A204.1 (cell line): Measurements from ENCODE around the gene CCDC15.

Experiments used
- FAIRE-seq: peaks from 2 replicates; lab custom pipeline; 2012; peaks lifted over from hg19 to GRCh38; lab: Jason Lieb, UNC

Gene CCDC15

GRCh38 chr11:124953753-124954589 is at the start of gene CCDC15:
Gene CCDC15, plus strand, starts transcription at chr11:124954202. Its CDS starts 531 bp downstream, at chr11:124954733.
- FAIRE-seq: peak; percentile 98

GRCh38 chr11:124915541-124916369 is 38.2 kb upstream of the CCDC15 start:
- no peak for FAIRE-seq

- FAIRE-seq: no peak
Observed at GRCh38 chr11:124916370-124916710, 37.7 kb upstream of the CCDC15 start.

DNA sequence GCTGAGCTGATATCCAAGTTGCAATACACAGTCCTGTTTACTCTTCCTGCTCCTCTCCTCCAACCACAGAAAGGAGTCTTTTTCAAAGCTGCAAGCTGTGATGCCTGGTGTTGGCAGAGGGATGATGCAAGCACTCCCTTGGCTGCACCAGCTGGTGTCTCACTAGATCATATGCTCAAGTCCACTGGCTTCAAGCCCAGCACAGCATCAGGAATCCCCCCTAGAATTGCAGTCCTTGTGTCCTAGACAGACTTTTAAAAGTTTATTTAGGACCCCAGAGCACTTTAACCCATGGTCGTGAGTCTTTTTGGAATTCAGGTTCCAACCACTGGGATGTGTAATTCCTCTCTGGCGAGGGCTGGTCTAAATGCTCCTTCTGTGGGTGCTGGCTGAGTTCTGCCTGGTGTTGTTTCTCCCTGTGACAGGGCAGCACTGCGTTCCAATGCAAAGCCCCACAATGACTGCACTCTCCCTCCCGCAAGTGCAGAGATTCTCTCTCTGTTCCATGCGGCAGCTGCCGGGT is 36.8 kb upstream of the CCDC15 start:
- FAIRE-seq: no peak

DNA sequence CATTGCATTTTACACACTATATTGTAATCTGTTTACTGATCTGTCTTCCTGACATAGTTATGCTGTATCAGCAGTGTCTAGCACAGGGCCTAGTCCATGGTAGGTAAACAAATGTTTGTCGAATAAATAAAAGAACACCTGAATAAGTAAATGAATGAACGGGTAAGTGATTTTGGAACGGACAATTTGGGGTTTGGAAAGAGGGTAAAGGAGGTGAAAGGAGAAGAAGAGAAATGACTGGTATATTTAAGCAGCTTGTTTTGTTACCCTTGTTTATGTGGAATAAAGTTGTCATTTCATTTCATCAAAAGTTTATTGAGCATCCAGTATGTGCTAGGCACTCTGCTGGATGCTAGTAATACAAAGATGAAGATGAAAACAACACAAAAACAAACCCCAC is 35.1 kb upstream of the CCDC15 start, which contains the start of gene HEPN1:
TSS of gene HEPN1 (plus strand) at position 301 of the 400 bp plus-strand sequence.
- FAIRE-seq: no peak

GRCh38 chr11:124919898-124920297 is 34.1 kb upstream of the CCDC15 start:
- FAIRE-seq: no peak

- FAIRE-seq: no peak
Observed at GRCh38 chr11:124920356-124920755, 33.6 kb upstream of the CCDC15 start.

- no peak for FAIRE-seq
Observed at GRCh38 chr11:124920870-124921609, 33.0 kb upstream of the CCDC15 start.

DNA sequence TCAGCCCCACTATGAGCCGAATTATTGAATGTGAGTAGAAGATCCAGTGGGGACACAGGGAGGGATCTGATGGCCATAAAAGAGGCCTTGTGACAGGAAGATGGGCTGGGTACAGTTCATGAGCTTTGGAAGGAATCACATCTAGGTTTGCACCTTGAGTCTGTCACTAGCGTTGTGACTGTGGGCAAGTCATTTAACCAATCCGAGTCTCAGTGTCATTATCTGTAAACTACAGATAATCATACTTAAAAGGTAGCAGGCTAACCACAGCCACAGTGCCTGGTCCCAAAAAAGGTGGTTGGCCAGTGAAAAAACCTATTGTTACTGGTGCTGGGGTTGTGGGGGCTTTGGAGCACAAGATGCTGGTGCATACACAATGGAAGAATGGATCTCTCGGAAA is 31.2 kb upstream of the CCDC15 start:
- FAIRE-seq: no peak

GRCh38 chr11:124923296-124923695 is 30.7 kb upstream of the CCDC15 start:
- no peak for FAIRE-seq

- no peak for FAIRE-seq
Observed at GRCh38 chr11:124928942-124929665, 24.9 kb upstream of the CCDC15 start.

DNA sequence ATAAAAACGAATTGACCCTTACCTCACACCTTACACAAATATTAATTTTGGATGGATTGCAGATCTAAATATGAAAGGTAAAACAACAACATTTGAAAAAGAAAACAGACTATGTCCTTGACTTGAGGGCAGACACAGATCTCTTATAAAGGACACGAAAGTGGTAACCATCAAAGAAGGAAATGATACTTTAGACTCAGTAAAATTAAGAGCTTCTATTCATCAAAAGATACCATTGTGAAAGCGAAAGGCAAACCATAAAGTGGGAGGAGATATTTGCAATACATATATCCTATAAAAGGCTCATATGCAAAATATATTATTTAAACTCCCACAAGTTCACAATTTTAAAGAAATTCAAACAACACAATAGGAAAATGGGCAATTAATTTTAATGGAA is 23.2 kb upstream of the CCDC15 start:
- FAIRE-seq: no peak

GRCh38 chr11:124934862-124935547 is 19.0 kb upstream of the CCDC15 start:
- no peak for FAIRE-seq

- FAIRE-seq: no peak
Observed at GRCh38 chr11:124935548-124936514, 18.2 kb upstream of the CCDC15 start, which contains the start of gene HEPACAM. Gene HEPACAM, minus strand, starts transcription at chr11:124936047. Its CDS starts 41 bp downstream, at chr11:124936006.

- FAIRE-seq: no peak
Observed at GRCh38 chr11:124937336-124937935, 16.6 kb upstream of the CCDC15 start.

- no peak for FAIRE-seq
Observed at GRCh38 chr11:124938206-124938765, 15.7 kb upstream of the CCDC15 start.

DNA sequence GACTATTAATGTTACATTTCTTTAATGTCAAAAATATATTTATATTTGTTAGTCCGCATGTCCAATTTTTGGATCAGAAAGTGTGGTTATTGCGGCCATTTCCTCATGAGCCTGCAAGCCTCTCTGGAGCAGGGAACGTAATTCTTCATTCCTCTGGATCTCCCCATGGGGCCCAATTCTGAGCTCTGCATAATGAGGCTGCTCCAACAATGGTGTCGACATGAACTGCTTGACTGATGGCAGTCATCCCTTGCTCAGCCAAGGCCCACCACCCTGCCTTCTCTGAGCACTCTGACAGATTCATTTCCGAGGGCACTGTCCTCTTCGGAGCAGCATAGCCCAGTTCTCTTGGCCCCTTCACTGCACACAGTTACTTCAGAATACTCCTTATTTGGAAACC is 15.0 kb upstream of the CCDC15 start:
- FAIRE-seq: no peak

- FAIRE-seq: no peak
Observed at GRCh38 chr11:124941703-124942102, 12.3 kb upstream of the CCDC15 start.
